ENCODE data around the gene CEP70.
"Not testable (repeated sequence)": the region's sequence is repeated elsewhere in the genome, so short reads cannot be mapped to it uniquely, and the experiment has no call there.

CEP70 gene

GRCh38 chr3:138513090-138513843, 80.8 kb downstream of the CEP70 start:
- DNase-seq (ENCODE audit: low spot score) = no peak

- DNase-seq (ENCODE audit: low spot score) = no peak
Observed at GRCh38 chr3:138511945-138512344, 82.1 kb downstream of the CEP70 start.

GRCh38 chr3:138509586-138509985, 84.5 kb downstream of the CEP70 start:
- no peak for DNase-seq (ENCODE audit: low spot score)

- DNase-seq (ENCODE audit: low spot score) = no peak
Observed at GRCh38 chr3:138507524-138507923, 86.5 kb downstream of the CEP70 start.

GRCh38 chr3:138498991-138499390, 95.1 kb downstream of the CEP70 start:
- DNase-seq (ENCODE audit: low spot score) = no peak

- DNase-seq (ENCODE audit: low spot score) = no peak
Observed at GRCh38 chr3:138497851-138498250, 96.2 kb downstream of the CEP70 start.

GRCh38 chr3:138497021-138497420, 97.0 kb downstream of the CEP70 start:
- no peak for DNase-seq (ENCODE audit: low spot score)

- DNase-seq (ENCODE audit: low spot score) = no peak
Observed at GRCh38 chr3:138496436-138496835, 97.6 kb downstream of the CEP70 start.

GRCh38 chr3:138495638-138496037, 98.4 kb downstream of the CEP70 start:
- DNase-seq (ENCODE audit: low spot score) = not testable (repeated sequence)

- no peak for DNase-seq (ENCODE audit: low spot score)
Observed at GRCh38 chr3:138494607-138494929, 99.5 kb downstream of the CEP70 start.

- DNase-seq (ENCODE audit: low spot score) = peak; percentile 47
Observed at GRCh38 chr3:138493804-138494606, 100.1 kb downstream of the CEP70 start.

- no peak for DNase-seq (ENCODE audit: low spot score)
Observed at GRCh38 chr3:138492980-138493675, 100.9 kb downstream of the CEP70 start.

GRCh38 chr3:138491971-138492370, 102.1 kb downstream of the CEP70 start:
- DNase-seq (ENCODE audit: low spot score) = no peak

GRCh38 chr3:138486580-138486979, 107.5 kb downstream of the CEP70 start:
- DNase-seq (ENCODE audit: low spot score) = not testable (repeated sequence)

- not testable (repeated sequence) for DNase-seq (ENCODE audit: low spot score)
Observed at GRCh38 chr3:138484672-138485071, 109.4 kb downstream of the CEP70 start.

- peak; percentile 70 for DNase-seq (ENCODE audit: low spot score)
Observed at GRCh38 chr3:138479438-138479863, 114.6 kb downstream of the CEP70 start.

GRCh38 chr3:138477801-138478200, 116.3 kb downstream of the CEP70 start:
- DNase-seq (ENCODE audit: low spot score) = no peak

GRCh38 chr3:138477120-138477519, 116.9 kb downstream of the CEP70 start:
- DNase-seq (ENCODE audit: low spot score) = no peak

GRCh38 chr3:138476526-138476925, 117.5 kb downstream of the CEP70 start:
- no peak for DNase-seq (ENCODE audit: low spot score)

GRCh38 chr3:138474163-138474562, 119.9 kb downstream of the CEP70 start:
- DNase-seq (ENCODE audit: low spot score) = no peak

GRCh38 chr3:138473391-138473790, 120.7 kb downstream of the CEP70 start:
- DNase-seq (ENCODE audit: low spot score) = no peak

- no peak for DNase-seq (ENCODE audit: low spot score)
Observed at GRCh38 chr3:138472141-138472825, 121.8 kb downstream of the CEP70 start.
